LNCAP (cell line): ENCODE measurements around the gene FRAT2.

Experiments
- CTCF ChIP-seq: fragments of 450-650 bp; IDR thresholded peaks from 2 replicates; pipeline ENCODE4 v1.5.1; 2017; ENCODE audit warnings: mild to moderate bottlenecking

Gene FRAT2

GRCh38 chr10:97292097-97292861 is 42.2 kb downstream of the FRAT2 start, which contains the start of gene ARHGAP19:
ARHGAP19 (minus strand) TSS chr10:97292637; CDS start chr10:97292627, 10 bp downstream.
- TF ChIP-seq CTCF: no peak

GRCh38 chr10:97291357-97292096 is 43.0 kb downstream of the FRAT2 start:
- no peak for TF ChIP-seq CTCF
